GM12878 (cell line): ENCODE measurements around the gene CHD6. TPM values are rescaled to one million over a fixed set of nuclear protein-coding genes. Genes with fewer than 3 reads are reported as not detected.

Experiments
- ATAC-seq: fragments of 200-7000 bp; cut with Tn5 transposase; 3 replicates; pipeline ENCODE4 v1.9.1; 2020; ENCODE audit warnings: mild to moderate bottlenecking, moderate library complexity
- BruUV-seq: library from RNA; stranded (reverse); fragments of 400-500 nt; replicated peaks from 2 replicates; lab custom pipeline; 2021; lab: Mats Ljungman, UMichigan
- CTCF ChIA-PET: fragments of 300-600 bp; sonication (Branson Sonifier 250); formaldehyde crosslinking; extraction: SDS; loops from one replicate; lab custom pipeline; 2021; ENCODE audit warnings: inconsistent platforms; lab: Yijun Ruan, JAX
- POLR2A ChIA-PET: fragments of 350-600 bp; formaldehyde crosslinking; extraction: SDS; loops from one replicate; lab custom pipeline; 2021; ENCODE audit warnings: inconsistent platforms; lab: Charles Lee
- RAD21 ChIA-PET: fragments of 300-600 bp; sonication (Branson Sonifier 250); formaldehyde crosslinking; loops from one replicate; lab custom pipeline; 2023; ENCODE audit warnings: antibody characterized with exemption; ENCODE audit not compliant: unreplicated experiment; lab: Charles Lee
- SMC1A ChIA-PET: fragments of 300-600 bp; sonication (Branson Sonifier 250); formaldehyde crosslinking; loops from one replicate; lab custom pipeline; 2023; ENCODE audit not compliant: unreplicated experiment, uncharacterized antibody; lab: Charles Lee
- DNase-seq: peaks from one replicate; pipeline ENCODE4 v3.0.0-alpha.2; 2011; ENCODE audit warnings: low read depth, low spot score
- FAIRE-seq: peaks from 3 replicates; lab custom pipeline; 2011; peaks lifted over from hg19 to GRCh38; lab: Jason Lieb, UNC
- H2AFZ ChIP-seq: 2 replicates; pipeline ENCODE4 v1.6.0; 2011; ENCODE audit warnings: low read depth, low read length, control low read depth; ENCODE audit not compliant: control insufficient read depth
- H3K27ac ChIP-seq: 2 replicates; pipeline ENCODE4 v1.5.1; 2011; ENCODE audit warnings: control low read depth; ENCODE audit not compliant: control insufficient read depth, insufficient read depth
- H3K27me3 ChIP-seq, 2 experiments: replicated peaks in 1 of 2; 2 replicates each; pipeline versions ENCODE4 v1.6.0 to v1.6.1; 2011; ENCODE audit warnings: low read length in 1 of 2; ENCODE audit not compliant: control insufficient read depth in 2 of 2, insufficient read depth in 2 of 2
- H3K36me3 ChIP-seq, 2 experiments: 2 replicates each; pipeline ENCODE4 v1.5.1; 2011; ENCODE audit warnings: low read length in 1 of 2; ENCODE audit not compliant: control insufficient read depth in 2 of 2, insufficient read depth in 2 of 2
- H3K4me1 ChIP-seq: 2 replicates; pipeline ENCODE4 v1.6.1; 2011; ENCODE audit warnings: mild to moderate bottlenecking, low read length, moderate library complexity, mixed read lengths; ENCODE audit not compliant: control insufficient read depth, insufficient read depth
- H3K4me2 ChIP-seq: 2 replicates; pipeline ENCODE4 v1.6.0; 2011; ENCODE audit warnings: control low read depth; ENCODE audit not compliant: control insufficient read depth, insufficient read depth
- H3K4me3 ChIP-seq: fragments of 200-600 bp; sonication (generic); 2 replicates; pipeline ENCODE4 v1.5.1; 2016
- H3K79me2 ChIP-seq: 2 replicates; pipeline ENCODE4 v1.6.0; 2011; ENCODE audit warnings: low read length; ENCODE audit not compliant: control insufficient read depth, insufficient read depth
- H3K9ac ChIP-seq: 2 replicates; pipeline ENCODE4 v1.8.0; 2011; ENCODE audit warnings: low read length, control low read depth, mixed read lengths; ENCODE audit not compliant: control insufficient read depth, insufficient read depth
- H3K9me3 ChIP-seq: replicated peaks from 3 replicates; pipeline ENCODE4 v1.5.1; 2011; ENCODE audit warnings: mild to moderate bottlenecking, low read length; ENCODE audit not compliant: control insufficient read depth, insufficient read depth
- H4K20me1 ChIP-seq: 2 replicates; pipeline ENCODE4 v1.6.0; 2011; ENCODE audit not compliant: control insufficient read depth, insufficient read depth
- ATF2 ChIP-seq: IDR thresholded peaks from 2 replicates; pipeline ENCODE4 v1.6.1; 2012; ENCODE audit warnings: low read length, inconsistent platforms
- BMI1 ChIP-seq: fragments of 450-650 bp; IDR thresholded peaks from 2 replicates; pipeline ENCODE4 v1.6.1; 2016; ENCODE audit warnings: mild to moderate bottlenecking, moderate library complexity, borderline replicate concordance
- CHD2 ChIP-seq: IDR thresholded peaks from 2 replicates; pipeline ENCODE4 v1.6.1; 2011; ENCODE audit warnings: low read depth, low read length, improper control_type of control experiment, borderline replicate concordance
- MLLT1 ChIP-seq: fragments of 450-650 bp; IDR thresholded peaks from 2 replicates; pipeline ENCODE4 v1.6.1; 2016; ENCODE audit warnings: mild to moderate bottlenecking
- NKRF ChIP-seq: fragments of 450-650 bp; conservative IDR thresholded peaks from 2 replicates; pipeline ENCODE4 v1.6.1; 2017; ENCODE audit warnings: mild to moderate bottlenecking, moderate library complexity
- POLR2AphosphoS5 ChIP-seq: IDR thresholded peaks from 2 replicates; pipeline ENCODE4 v1.6.1; 2011; ENCODE audit warnings: mild to moderate bottlenecking, low read length, inconsistent platforms
- POU2F2 ChIP-seq: IDR thresholded peaks from 3 replicates; pipeline ENCODE4 v1.6.1; 2011; ENCODE audit warnings: low read depth, mild to moderate bottlenecking, low read length, borderline replicate concordance
- RAD21 ChIP-seq: IDR thresholded peaks from 2 replicates; pipeline ENCODE4 v1.6.1; 2011; ENCODE audit warnings: mild to moderate bottlenecking, low read depth, low read length, moderate library complexity; ENCODE audit not compliant: insufficient read depth
- RELB ChIP-seq: fragments of 450-650 bp; IDR thresholded peaks from 2 replicates; pipeline ENCODE4 v1.6.1; 2017; ENCODE audit warnings: low read depth, mild to moderate bottlenecking, moderate library complexity
- STAT3 ChIP-seq: IDR thresholded peaks from 2 replicates; pipeline ENCODE4 v1.6.1; 2011; ENCODE audit warnings: low read depth, low read length, improper control_type of control experiment
- ZSCAN29 ChIP-seq: fragments of 450-650 bp; IDR thresholded peaks from 2 replicates; pipeline ENCODE4 v1.6.1; 2017; ENCODE audit warnings: mild to moderate bottlenecking, moderate library complexity
- WGBS: methylation state at CpG from one replicate; pipeline ENCODE4 v1.1.6; 2016; ENCODE audit warnings: low lambda C conversion rate; ENCODE audit not compliant: insufficient replicate concordance, insufficient coverage; ENCODE audit errors: missing lambda C conversion rate; 5-methylcytosine and 5-hydroxymethylcytosine counted together
- in situ Hi-C: fragments of 300-500 bp; cut with MboI; formaldehyde crosslinking; loops from 9 replicates; pipeline ENCODE4 v1.14.3; 2018; ENCODE audit warnings: mixed read lengths
- intact Hi-C: fragments of 100-400 bp; cut with micrococcal nuclease; formaldehyde crosslinking; loops from one replicate; pipeline ENCODE4 v1.14.2; 2022; ENCODE audit not compliant: unreplicated experiment
- polyA plus RNA-seq, 11 experiments: library from polyadenylated mRNA; depleted of rRNA in 4 of 11; unstranded in 6 of 11; stranded (reverse) in 5 of 11; fragments of >200 nt; fragmentation: Nextera tagmentation in 4 of 11; fragmentation: Illumina TruSeq in 1 of 11; extraction: Ambion mirVana in 4 of 11; extraction: Trizol in 1 of 11; gene quantifications; 1 replicate in 1 of 11; 2 replicates in 10 of 11; pipeline versions ENCODE4 v1.2.1 to v1.2.3, GENCODE V29; 2011 to 2016; ENCODE audit warnings: inconsistent platforms in 2 of 11, missing spikeins in 2 of 11, low read depth in 1 of 11
- total RNA-seq, 4 experiments: library from RNA; depleted of rRNA in 3 of 4; stranded (reverse); fragments of >200 nt in 3 of 4; fragmentation: Illumina TruSeq in 1 of 4; extraction: Trizol in 1 of 4; gene quantifications; 2 replicates each; pipeline versions ENCODE4 v1.2.1 to v1.2.3, GENCODE V29; 2013 to 2021
- TF ChIP-seq, protein P1 (sequence below): IDR thresholded peaks from 2 replicates; pipeline ENCODE4 v1.6.1; 2012; ENCODE audit warnings: improper control_type of control experiment, low read depth, low read length; ENCODE audit not compliant: insufficient replicate concordance

Gene CHD6
- total and polyA plus RNA-seq, 10 of the 15 experiments (the other 5 are each of a cell fraction or from before 2014, with no cell fraction given) = 4.3 to 25.5 (median 17.1) TPM

DNA sequence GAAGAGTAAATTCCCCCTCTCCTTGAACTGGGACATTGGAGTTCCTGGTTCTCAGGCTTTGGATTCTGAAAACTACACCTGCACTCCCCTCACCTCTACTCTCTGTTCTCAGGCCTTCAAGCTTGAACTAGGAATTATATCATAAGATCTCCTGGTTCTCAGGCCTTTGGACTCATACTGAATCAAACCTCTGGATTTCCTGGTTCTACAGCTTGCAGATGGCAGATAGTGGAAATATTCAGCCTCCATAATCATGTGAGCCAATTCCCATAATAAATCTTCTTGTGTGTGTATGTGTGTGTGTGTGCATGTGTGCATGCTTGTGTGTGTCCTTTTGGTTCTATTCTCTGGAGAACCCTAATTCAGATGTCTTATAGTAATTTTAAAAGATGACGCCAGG, 12.7 kb upstream of the CHD6 start:
- Histone ChIP-seq H3K9me3 (peaks cover 2% of the 10 kb centered on the region; the same call in 1 of the 3 replicates), H2AFZ (no peak overlapping the region), H3K4me2 (no peak overlapping the region), H3K9ac (no peak overlapping the region), H3K4me1 (no peaks in the 10 kb centered on the region), H3K27me3 (no peaks in the 10 kb centered on the region), H3K27ac (no peak overlapping the region), H3K79me2 (no peaks in the 10 kb centered on the region), H3K4me3 (no peak overlapping the region), H3K36me3 (no peaks in the 10 kb centered on the region), H4K20me1 (no peaks in the 10 kb centered on the region)
- ATAC-seq (no peak), FAIRE-seq (no peak), DNase-seq (no peak)
- no TSS peak for BruUV-seq
- CTCF ChIA-PET = no interaction called here
- POLR2A ChIA-PET = interaction anchor here (0.6 kb wide), 1 partner anchor 204 kb away, joined by 4 read pairs; no protein-coding TSS in a partner anchor
- in situ Hi-C loops = no loop called here
- intact Hi-C loops = no loop called here
- WGBS = 80% methylated on average over 1 of the region's 1 CpG
- SMC1A ChIA-PET = interaction anchor here (1.1 kb wide), 2 partner anchors 9 to 68 kb away, joined by 3 to 5 read pairs; no protein-coding TSS in a partner anchor
- RAD21 ChIA-PET = no interaction called here
- TF ChIP-seq ZSCAN29 (no peak), CHD2 (no peak), POLR2AphosphoS5 (no peak), NKRF (no peak), POU2F2 (no peak), RAD21 (no peak), RELB (no peak), ATF2 (no peak), BMI1 (no peak), STAT3 (no peak), MLLT1 (no peak)
- TF ChIP-seq, protein P1, sequence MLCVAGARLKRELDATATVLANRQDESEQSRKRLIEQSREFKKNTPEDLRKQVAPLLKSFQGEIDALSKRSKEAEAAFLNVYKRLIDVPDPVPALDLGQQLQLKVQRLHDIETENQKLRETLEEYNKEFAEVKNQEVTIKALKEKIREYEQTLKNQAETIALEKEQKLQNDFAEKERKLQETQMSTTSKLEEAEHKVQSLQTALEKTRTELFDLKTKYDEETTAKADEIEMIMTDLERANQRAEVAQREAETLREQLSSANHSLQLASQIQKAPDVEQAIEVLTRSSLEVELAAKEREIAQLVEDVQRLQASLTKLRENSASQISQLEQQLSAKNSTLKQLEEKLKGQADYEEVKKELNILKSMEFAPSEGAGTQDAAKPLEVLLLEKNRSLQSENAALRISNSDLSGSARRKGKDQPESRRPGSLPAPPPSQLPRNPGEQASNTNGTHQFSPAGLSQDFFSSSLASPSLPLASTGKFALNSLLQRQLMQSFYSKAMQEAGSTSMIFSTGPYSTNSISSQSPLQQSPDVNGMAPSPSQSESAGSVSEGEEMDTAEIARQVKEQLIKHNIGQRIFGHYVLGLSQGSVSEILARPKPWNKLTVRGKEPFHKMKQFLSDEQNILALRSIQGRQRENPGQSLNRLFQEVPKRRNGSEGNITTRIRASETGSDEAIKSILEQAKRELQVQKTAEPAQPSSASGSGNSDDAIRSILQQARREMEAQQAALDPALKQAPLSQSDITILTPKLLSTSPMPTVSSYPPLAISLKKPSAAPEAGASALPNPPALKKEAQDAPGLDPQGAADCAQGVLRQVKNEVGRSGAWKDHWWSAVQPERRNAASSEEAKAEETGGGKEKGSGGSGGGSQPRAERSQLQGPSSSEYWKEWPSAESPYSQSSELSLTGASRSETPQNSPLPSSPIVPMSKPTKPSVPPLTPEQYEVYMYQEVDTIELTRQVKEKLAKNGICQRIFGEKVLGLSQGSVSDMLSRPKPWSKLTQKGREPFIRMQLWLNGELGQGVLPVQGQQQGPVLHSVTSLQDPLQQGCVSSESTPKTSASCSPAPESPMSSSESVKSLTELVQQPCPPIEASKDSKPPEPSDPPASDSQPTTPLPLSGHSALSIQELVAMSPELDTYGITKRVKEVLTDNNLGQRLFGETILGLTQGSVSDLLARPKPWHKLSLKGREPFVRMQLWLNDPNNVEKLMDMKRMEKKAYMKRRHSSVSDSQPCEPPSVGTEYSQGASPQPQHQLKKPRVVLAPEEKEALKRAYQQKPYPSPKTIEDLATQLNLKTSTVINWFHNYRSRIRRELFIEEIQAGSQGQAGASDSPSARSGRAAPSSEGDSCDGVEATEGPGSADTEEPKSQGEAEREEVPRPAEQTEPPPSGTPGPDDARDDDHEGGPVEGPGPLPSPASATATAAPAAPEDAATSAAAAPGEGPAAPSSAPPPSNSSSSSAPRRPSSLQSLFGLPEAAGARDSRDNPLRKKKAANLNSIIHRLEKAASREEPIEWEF = no peak
